Loucy (cell line): ENCODE measurements around the gene STX8.
"Not testable (repeated sequence)": the region's sequence is repeated elsewhere in the genome, so short reads cannot be mapped to it uniquely, and the experiment has no call there.

Experiments
- H2AFZ ChIP-seq: fragments of 200-600 bp; sonication (generic); 2 replicates; pipeline ENCODE4 v1.6.0; 2016; ENCODE audit warnings: antibody characterized with exemption, mild to moderate bottlenecking, low read length, moderate library complexity
- H3F3A ChIP-seq: fragments of 200-600 bp; 2 replicates; pipeline ENCODE4 v1.6.0; 2016; ENCODE audit warnings: antibody characterized with exemption, low read depth, mild to moderate bottlenecking
- H3K27me3 ChIP-seq: fragments of 200-600 bp; sonication (generic); 2 replicates; pipeline ENCODE4 v1.6.1; 2014; ENCODE audit warnings: low read length, mild to moderate bottlenecking; ENCODE audit not compliant: insufficient read depth, poor library complexity, severe bottlenecking
- H3K36me3 ChIP-seq: fragments of 200-600 bp; sonication (generic); 2 replicates; pipeline ENCODE4 v1.6.1; 2016; ENCODE audit warnings: low read length; ENCODE audit not compliant: insufficient read depth
- H3K4me1 ChIP-seq: fragments of 200-600 bp; sonication (generic); 2 replicates; pipeline ENCODE4 v1.5.1; 2014; ENCODE audit warnings: low read length, mild to moderate bottlenecking; ENCODE audit not compliant: insufficient read depth, poor library complexity, severe bottlenecking
- H3K4me2 ChIP-seq: fragments of 200-600 bp; sonication (generic); 2 replicates; pipeline ENCODE4 v1.6.0; 2014; ENCODE audit warnings: antibody characterized with exemption, low read length, low read depth, mild to moderate bottlenecking; ENCODE audit not compliant: poor library complexity, severe bottlenecking
- H3K4me3 ChIP-seq: fragments of 200-600 bp; sonication (generic); 2 replicates; pipeline ENCODE4 v1.5.1; 2014; ENCODE audit warnings: low read length, mild to moderate bottlenecking, mixed read lengths; ENCODE audit not compliant: poor library complexity, severe bottlenecking
- H3K79me2 ChIP-seq: fragments of 200-600 bp; sonication (generic); 2 replicates; pipeline ENCODE4 v1.6.1; 2014; ENCODE audit warnings: low read length; ENCODE audit not compliant: insufficient read depth
- H3K9ac ChIP-seq: fragments of 200-600 bp; sonication (generic); 2 replicates; pipeline ENCODE4 v1.6.0; 2014; ENCODE audit warnings: mild to moderate bottlenecking, low read depth, low read length, moderate library complexity; ENCODE audit not compliant: poor library complexity, severe bottlenecking
- H3K9me2 ChIP-seq: fragments of 200-600 bp; sonication (generic); replicated peaks from 2 replicates; pipeline ENCODE4 v1.6.1; 2016; ENCODE audit warnings: low read depth, low read length, mixed read lengths
- H3K9me3 ChIP-seq: fragments of 200-600 bp; sonication (generic); 2 replicates; pipeline ENCODE4 v1.6.1; 2014; ENCODE audit warnings: mild to moderate bottlenecking, antibody characterized with exemption, low read length, low read depth; ENCODE audit not compliant: insufficient read depth
- H4K20me1 ChIP-seq: fragments of 200-600 bp; sonication (generic); 2 replicates; pipeline ENCODE4 v1.6.0; 2014; ENCODE audit warnings: antibody characterized with exemption, low read length, mild to moderate bottlenecking; ENCODE audit not compliant: insufficient read depth, poor library complexity, severe bottlenecking
- EZH2phosphoT487 ChIP-seq: fragments of 200-600 bp; IDR thresholded peaks from 2 replicates; pipeline ENCODE4 v1.6.1; 2018; ENCODE audit warnings: antibody characterized with exemption, mild to moderate bottlenecking, moderate library complexity, borderline replicate concordance
- TF ChIP-seq, protein P1 (sequence below): fragments of 200-600 bp; sonication (generic); conservative IDR thresholded peaks from 2 replicates; pipeline ENCODE4 v1.5.1; 2014; ENCODE audit warnings: mild to moderate bottlenecking, antibody characterized with exemption, low read length

The STX8 gene

DNA sequence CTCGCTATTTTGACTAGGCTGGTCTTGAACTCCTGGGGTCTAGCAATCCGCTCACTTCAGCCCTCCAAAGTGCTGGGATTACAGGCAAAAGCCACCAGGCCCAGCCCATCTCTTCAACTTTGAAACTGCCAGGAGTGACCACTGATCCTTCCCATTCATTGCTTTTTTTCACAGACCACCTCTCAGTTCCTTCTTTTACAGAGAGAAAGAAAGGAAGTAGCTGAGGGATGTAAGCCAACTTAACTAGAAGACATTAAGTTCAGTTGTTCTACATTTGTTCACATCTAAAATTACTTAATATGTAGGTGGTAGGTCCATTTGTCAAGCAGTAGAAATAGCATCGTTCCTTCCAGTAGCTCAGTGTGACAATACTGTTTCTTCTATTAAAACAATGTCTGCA is 219.8 kb downstream of the STX8 start:
- Histone ChIP-seq H3K9ac (no peak overlapping the region), H3K9me3 (no peaks in the 10 kb centered on the region), H2AFZ (no peak overlapping the region), H4K20me1 (peaks cover 2% of the 10 kb centered on the region), H3K9me2 (no peaks in the 10 kb centered on the region), H3K4me1 (no peaks in the 10 kb centered on the region), H3K4me2 (no peak overlapping the region), H3K4me3 (no peak overlapping the region), H3F3A (no peaks in the 10 kb centered on the region), H3K36me3 (no peaks in the 10 kb centered on the region), H3K27me3 (no peaks in the 10 kb centered on the region), H3K79me2 (no peaks in the 10 kb centered on the region)
- TF ChIP-seq EZH2phosphoT487: no peak
- TF ChIP-seq, protein P1, sequence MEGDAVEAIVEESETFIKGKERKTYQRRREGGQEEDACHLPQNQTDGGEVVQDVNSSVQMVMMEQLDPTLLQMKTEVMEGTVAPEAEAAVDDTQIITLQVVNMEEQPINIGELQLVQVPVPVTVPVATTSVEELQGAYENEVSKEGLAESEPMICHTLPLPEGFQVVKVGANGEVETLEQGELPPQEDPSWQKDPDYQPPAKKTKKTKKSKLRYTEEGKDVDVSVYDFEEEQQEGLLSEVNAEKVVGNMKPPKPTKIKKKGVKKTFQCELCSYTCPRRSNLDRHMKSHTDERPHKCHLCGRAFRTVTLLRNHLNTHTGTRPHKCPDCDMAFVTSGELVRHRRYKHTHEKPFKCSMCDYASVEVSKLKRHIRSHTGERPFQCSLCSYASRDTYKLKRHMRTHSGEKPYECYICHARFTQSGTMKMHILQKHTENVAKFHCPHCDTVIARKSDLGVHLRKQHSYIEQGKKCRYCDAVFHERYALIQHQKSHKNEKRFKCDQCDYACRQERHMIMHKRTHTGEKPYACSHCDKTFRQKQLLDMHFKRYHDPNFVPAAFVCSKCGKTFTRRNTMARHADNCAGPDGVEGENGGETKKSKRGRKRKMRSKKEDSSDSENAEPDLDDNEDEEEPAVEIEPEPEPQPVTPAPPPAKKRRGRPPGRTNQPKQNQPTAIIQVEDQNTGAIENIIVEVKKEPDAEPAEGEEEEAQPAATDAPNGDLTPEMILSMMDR: no peak

DNA sequence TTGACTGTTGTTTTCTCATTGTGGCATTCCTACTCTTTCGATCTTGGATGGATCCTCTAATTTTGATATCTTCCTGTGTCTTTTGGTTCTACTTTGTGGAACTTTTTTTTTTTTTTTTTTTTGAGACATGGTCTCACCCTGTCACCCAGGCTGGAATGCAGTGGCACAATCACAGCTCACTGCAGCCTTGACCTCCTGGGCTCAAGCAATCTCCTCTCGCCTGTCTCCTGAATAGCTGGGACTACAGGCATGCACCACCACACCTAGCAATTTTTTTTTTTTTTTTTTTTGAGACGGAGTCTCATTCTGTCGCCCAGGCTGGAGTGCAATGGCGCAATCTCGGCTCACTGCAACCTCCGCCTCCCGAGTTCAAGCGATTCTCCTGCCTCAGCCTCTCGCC is 220.4 kb downstream of the STX8 start:
- H4K20me1 ChIP-seq, H3K27me3 ChIP-seq, H3K4me2 ChIP-seq, H3K9me2 ChIP-seq, H3K79me2 ChIP-seq, H2AFZ ChIP-seq, H3F3A ChIP-seq, H3K9me3 ChIP-seq, H3K9ac ChIP-seq, H3K4me3 ChIP-seq, H3K36me3 ChIP-seq, H3K4me1 ChIP-seq: not testable (repeated sequence)

DNA sequence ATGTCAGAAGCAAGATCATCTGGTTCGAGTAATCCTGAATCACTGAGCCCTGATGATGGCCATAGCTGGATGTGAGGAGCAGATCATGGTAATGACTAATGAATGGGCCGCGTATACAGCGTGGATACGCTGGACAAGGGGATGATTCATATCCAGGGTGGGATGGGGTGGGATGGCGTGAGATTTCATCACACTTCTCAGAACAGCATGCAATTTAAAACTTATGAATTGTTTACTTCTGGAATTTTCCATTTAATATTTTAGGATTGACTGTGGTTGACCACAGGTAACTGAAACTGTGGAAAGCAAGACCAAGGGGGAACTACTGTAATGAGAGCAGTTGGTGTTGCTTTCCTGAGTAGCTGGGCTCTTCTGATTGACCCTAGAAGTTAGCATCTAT is 225.5 kb downstream of the STX8 start:
- Histone ChIP-seq H3K27me3 (no peaks in the 10 kb centered on the region), H3K4me3 (no peak overlapping the region), H3K9me3 (no peaks in the 10 kb centered on the region), H3K36me3 (no peaks in the 10 kb centered on the region), H3K9me2 (no peaks in the 10 kb centered on the region), H3K9ac (no peak overlapping the region), H3K79me2 (no peaks in the 10 kb centered on the region), H4K20me1 (peaks cover 2% of the 10 kb centered on the region), H3K4me2 (no peak overlapping the region), H2AFZ (no peak overlapping the region), H3F3A (no peaks in the 10 kb centered on the region), H3K4me1 (peaks cover 10% of the 10 kb centered on the region)
- TF ChIP-seq, protein P1: no peak
- TF ChIP-seq EZH2phosphoT487: no peak

DNA sequence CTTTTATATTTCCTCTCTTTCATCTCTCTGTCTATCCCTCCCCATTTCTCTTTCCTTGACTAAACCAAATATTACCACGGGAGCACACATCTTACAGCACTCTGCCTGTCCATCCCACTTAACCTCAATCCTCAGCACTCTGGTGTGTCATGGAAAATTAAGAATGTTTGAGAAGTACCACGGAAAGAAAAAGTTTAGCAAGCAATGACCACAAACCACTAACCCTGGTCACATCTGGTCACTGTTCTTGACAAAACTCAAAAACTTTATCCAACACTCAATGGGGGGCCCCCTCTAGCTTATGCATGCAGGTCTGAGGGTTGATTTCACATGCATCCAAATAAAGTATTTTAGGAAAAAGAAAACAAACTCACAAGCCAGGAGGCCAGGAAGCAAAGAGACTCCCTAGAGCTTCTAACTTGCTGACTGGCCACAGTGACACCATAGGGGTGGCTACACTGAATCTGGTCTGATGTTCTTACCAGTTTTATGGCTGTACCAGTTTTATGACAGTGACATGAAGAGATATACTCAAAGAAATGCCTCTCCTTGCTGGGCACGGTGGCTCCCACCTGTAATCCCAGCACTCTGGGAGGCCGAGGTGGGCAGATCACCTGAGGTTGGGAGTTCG is 229.2 kb downstream of the STX8 start:
- peak overlapping the region; percentile 15 for H3K4me3 ChIP-seq
- no peaks in the 10 kb centered on the region for H3K27me3 ChIP-seq
- no peaks in the 10 kb centered on the region for H3K79me2 ChIP-seq
- H3K36me3 ChIP-seq: no peaks in the 10 kb centered on the region
- H3K9ac ChIP-seq: no peak overlapping the region
- peaks cover 10% of the 10 kb centered on the region for H3K4me1 ChIP-seq
- H2AFZ ChIP-seq: no peak overlapping the region
- no peaks in the 10 kb centered on the region for H3K9me2 ChIP-seq
- TF ChIP-seq, protein P1: no peak
- no peak for TF ChIP-seq EZH2phosphoT487
- H3K9me3 ChIP-seq: no peaks in the 10 kb centered on the region
- no peaks in the 10 kb centered on the region for H3F3A ChIP-seq
- H4K20me1 ChIP-seq: no peaks in the 10 kb centered on the region
- H3K4me2 ChIP-seq: peak overlapping the region; percentile 46
